Liver (tissue), 3 donors: ENCODE data around the gene KCNJ15.

ENCODE experiments used
- REST ChIP-seq: IDR thresholded peaks from 2 replicates; pipeline ENCODE4 v1.6.1; 2016; ENCODE audit warnings: antibody characterized with exemption, mild to moderate bottlenecking
- TAF1 ChIP-seq: conservative IDR thresholded peaks from 2 replicates; pipeline ENCODE4 v1.6.1; 2016; ENCODE audit warnings: antibody characterized with exemption, mild to moderate bottlenecking
- TF ChIP-seq, protein P1 (sequence below): fragments of 150-350 bp; IDR thresholded peaks from 2 replicates; pipeline ENCODE4 v1.5.1; 2017; ENCODE audit warnings: improper control_type of control experiment, low read depth, low read length; ENCODE audit not compliant: missing input control
- donor health status: healthy.
- donor health status: healthy.

DNA sequence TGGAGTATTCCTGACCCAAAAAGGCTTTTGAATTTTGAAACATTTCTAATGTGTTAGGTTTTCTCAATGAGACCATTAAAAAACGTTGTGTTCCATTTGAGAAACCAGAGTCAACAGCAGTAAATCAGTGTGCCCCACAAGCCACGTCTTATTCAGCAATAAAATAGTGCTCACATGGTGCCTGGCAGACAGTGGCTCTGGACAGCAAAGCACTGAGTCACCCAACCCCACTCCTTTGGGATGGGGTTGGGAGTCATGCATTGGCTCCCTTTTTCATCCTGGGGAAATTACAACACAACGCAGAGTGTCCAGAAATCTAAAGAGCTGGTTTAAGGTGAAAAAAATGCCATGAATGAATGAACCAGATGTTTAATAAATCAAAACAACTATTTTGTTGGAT, 46.5 kb downstream of the KCNJ15 start:
- TF ChIP-seq, protein P1, sequence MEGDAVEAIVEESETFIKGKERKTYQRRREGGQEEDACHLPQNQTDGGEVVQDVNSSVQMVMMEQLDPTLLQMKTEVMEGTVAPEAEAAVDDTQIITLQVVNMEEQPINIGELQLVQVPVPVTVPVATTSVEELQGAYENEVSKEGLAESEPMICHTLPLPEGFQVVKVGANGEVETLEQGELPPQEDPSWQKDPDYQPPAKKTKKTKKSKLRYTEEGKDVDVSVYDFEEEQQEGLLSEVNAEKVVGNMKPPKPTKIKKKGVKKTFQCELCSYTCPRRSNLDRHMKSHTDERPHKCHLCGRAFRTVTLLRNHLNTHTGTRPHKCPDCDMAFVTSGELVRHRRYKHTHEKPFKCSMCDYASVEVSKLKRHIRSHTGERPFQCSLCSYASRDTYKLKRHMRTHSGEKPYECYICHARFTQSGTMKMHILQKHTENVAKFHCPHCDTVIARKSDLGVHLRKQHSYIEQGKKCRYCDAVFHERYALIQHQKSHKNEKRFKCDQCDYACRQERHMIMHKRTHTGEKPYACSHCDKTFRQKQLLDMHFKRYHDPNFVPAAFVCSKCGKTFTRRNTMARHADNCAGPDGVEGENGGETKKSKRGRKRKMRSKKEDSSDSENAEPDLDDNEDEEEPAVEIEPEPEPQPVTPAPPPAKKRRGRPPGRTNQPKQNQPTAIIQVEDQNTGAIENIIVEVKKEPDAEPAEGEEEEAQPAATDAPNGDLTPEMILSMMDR = no peak
- TF ChIP-seq REST = no peak
- no peak for TF ChIP-seq TAF1
